ENCODE data around the gene UROC1.

Gene UROC1

DNA sequence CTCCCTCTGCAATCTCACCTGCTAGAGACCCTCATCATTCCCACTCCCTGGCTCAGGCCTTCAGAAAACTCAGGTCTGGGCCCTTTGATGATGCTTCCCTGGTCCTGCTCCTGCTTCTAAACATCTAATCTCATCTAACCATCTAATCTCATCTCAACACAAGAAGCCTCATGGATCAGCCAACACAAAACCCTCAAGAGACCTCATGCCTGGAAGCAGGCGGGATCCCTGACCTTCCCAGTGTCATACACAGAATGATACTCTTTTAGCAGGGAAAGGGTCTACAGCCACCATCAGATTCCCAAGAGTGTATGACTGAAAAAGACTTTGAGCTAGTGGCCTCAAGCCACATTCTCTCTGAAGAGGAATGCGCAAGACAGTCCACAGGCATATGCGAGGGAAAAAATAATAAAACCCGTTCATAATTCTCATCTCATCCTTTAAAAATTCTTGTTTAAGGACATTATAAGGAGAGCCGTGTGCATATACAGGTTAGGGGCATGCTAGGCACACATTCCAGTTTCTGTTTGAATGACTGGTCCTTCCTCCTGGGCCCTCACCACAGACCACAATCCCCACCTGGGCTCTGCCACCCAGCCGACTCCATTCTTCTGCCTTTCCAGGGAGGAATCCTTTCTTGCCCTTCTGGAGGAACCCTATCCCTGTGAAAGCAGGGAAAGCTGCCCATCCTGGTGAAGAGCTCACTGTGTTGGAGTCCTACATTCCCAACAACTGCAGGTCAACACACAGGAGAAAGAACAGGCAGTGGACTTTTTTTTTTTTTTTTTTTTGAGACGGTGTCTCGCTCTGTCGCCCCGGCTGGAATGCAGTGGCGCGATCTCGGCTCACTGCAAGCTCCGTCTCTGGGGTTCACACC is 44.0 kb downstream of the UROC1 start:
- peak overlapping the region; percentile 18 for H3K4me3 ChIP-seq (ENCODE audit: low read depth, low read length)
- DNase-seq (ENCODE audit: low read depth), result no peak
- TF ChIP-seq, protein P1, sequence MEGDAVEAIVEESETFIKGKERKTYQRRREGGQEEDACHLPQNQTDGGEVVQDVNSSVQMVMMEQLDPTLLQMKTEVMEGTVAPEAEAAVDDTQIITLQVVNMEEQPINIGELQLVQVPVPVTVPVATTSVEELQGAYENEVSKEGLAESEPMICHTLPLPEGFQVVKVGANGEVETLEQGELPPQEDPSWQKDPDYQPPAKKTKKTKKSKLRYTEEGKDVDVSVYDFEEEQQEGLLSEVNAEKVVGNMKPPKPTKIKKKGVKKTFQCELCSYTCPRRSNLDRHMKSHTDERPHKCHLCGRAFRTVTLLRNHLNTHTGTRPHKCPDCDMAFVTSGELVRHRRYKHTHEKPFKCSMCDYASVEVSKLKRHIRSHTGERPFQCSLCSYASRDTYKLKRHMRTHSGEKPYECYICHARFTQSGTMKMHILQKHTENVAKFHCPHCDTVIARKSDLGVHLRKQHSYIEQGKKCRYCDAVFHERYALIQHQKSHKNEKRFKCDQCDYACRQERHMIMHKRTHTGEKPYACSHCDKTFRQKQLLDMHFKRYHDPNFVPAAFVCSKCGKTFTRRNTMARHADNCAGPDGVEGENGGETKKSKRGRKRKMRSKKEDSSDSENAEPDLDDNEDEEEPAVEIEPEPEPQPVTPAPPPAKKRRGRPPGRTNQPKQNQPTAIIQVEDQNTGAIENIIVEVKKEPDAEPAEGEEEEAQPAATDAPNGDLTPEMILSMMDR (conservative IDR thresholded peaks at IDR 0.05; ENCODE audit: low read depth, low read length), result no peak

DNA sequence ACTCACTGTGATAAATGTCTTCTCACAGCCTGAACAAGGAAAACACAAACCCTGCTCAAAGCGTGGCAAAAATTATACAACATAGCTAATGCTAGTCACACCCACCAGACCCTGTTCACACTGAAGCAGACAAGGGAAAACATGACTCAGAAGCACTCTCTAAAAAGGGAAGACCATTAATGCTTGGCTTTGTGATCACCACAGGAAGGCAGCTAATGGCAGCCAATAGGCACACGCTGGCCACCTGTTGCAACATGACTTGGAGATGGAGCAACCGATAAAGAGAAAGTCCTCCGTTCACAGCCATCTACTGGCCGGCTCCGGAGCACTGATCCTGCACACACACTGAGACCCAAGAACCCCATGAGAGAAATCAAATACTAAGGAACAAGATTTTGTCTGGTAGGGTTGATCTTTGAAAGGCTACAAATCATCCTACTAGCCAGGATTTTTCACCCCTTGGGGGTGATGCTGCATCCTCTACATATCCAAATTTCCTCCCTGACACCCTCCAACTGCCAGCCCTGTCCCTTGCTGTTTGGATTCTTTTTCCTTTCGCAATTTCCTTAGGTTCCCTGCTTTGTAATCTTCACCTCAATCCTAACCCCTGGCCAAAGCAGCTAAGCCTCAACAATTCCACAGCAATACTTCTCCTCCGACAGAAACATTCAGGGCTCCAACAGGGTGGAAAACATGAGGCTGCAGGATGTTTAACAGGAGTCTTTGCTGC is 45.1 kb downstream of the UROC1 start:
- TF ChIP-seq, protein P1 (conservative IDR thresholded peaks at IDR 0.05; ENCODE audit: low read depth, low read length), result peak; percentile 30
- DNase-seq (ENCODE audit: low read depth), result peak; percentile 92
- peak overlapping the region; percentile 2 for H3K4me3 ChIP-seq (ENCODE audit: low read depth, low read length)

DNA sequence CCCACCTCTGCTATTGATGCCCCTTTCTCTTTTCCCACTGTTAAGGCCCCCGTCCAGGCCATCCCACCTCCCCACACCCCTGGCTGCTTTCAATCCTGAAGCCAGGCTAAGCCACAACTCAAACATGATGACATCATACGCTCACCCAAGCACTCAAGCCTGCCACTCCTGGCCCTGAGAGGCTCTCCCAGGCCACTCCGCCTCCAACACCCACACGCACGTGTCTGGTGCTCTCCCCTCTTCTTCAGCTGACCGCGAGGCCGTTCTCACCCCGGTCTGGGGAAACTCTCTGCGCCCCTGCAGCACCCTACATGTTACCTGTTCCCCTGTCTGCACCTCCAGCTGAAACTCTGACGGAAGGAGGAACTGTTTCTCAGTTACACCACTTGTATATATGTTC is 48.1 kb downstream of the UROC1 start:
- TF ChIP-seq, protein P1 (conservative IDR thresholded peaks at IDR 0.05; ENCODE audit: low read depth, low read length), result no peak
- DNase-seq (ENCODE audit: low read depth), result no peak

DNA sequence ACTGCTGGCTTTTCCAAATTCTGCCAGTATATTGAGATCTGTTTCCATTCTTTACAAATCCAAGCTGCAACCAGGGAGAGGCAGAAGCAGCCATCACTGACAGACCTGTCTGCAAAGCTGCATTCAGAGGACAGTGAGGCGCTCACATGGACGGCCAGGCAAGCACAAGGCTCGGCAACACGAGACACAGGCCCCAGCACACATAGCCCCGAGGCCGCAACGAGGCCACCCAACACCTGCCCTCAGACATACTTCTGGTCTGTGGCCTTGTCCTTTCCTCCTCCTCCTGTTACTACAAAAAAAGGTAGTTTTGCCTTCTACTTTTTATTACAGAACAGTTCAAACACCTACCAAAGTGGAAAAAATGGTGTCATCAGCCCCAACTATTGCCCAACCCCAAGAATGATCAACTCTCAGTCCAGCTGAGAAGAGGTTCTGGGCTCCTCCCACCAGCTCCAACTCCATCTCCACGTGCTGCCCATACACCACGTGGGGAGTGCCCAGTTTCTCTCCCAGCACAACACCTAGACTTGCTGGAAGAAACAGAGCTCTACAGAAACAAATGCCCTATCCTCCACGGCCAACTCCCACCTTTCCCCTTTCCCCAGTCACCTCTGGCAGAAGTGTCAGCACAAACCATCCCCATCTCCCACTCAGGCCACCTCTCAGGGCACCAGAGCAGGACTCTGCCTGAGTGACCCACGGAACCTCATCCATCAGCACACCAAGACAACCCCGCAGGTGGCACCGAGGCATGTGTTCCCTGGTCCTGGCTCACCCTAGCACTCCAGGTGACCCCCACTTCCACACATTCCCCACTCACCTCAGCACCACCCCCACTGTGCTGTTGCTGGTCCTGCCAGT is 49.3 kb downstream of the UROC1 start:
- H3K4me3 ChIP-seq (ENCODE audit: low read depth, low read length), result no peak overlapping the region
- TF ChIP-seq, protein P1 (conservative IDR thresholded peaks at IDR 0.05; ENCODE audit: low read depth, low read length), result no peak
- peak; percentile 52 for DNase-seq (ENCODE audit: low read depth)

More for the DNA sequence above, 48.1 kb downstream of the UROC1 start:
- H3K4me3 ChIP-seq (ENCODE audit: low read depth, low read length), result no peak overlapping the region

DNA sequence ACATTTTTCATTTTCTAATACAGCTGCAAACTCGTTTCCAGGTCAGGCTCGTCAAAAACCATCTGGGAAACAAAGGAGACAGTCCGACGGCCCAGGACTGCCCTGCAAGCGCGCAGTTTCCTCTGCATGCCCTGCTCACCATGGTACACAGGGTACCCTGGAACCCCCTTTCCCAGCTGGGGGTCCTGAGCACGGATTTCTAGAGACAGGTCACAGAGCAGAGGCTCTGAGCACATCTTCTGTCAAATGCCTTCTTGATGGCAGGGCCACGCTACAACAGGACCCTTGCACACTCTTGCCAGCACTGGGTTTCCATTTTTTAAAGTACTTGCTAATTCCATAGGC is 50.0 kb downstream of the UROC1 start:
- no peak overlapping the region for H3K4me3 ChIP-seq (ENCODE audit: low read depth, low read length)
- DNase-seq (ENCODE audit: low read depth), result no peak
- TF ChIP-seq, protein P1 (conservative IDR thresholded peaks at IDR 0.05; ENCODE audit: low read depth, low read length), result no peak

DNA sequence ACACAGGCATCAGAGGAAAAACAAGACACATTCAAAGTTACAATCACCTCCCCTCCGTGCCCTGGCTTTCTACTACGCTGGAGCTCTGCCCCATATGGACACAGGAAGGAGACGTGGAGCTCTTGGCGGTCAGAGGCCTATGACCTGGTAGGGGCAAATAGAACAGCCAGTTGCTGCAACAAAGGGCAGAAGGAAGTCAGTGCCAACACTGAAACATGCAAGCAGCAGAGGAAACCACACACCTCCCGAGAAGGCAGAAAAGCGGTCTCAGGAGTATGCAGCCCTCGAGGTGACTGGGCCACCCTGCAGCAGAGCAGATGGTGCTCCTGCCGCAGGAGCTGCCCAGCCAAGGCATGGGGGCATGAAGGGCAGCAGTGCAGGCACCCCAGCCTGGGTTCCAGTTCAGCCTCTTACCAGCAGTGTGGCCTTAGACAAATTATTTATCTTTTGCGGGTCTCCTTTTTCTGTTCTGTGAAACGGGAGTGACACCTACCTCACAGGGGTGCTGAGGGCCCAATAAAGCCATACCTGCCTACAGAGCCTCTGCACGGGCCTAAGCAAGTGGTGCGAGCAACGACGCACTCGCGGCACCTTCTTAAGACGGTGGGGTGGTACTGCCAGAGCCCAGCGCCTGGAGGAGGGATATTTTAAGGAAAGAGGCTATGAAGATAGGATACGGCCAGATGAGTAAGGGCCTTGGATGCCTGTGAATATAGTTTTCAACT is 50.5 kb downstream of the UROC1 start:
- TF ChIP-seq, protein P1 (conservative IDR thresholded peaks at IDR 0.05; ENCODE audit: low read depth, low read length), result no peak
- no peak for DNase-seq (ENCODE audit: low read depth)
- H3K4me3 ChIP-seq (ENCODE audit: low read depth, low read length), result no peak overlapping the region
